ENCODE measurements around the gene LTBP1.
"Not testable (repeated sequence)": the region's sequence is repeated elsewhere in the genome, so short reads cannot be mapped to it uniquely, and the experiment has no call there.

The LTBP1 gene

GRCh38 chr2:33333433-33333832 is 386.7 kb downstream of the LTBP1 start:
- DNase-seq (ENCODE audit: low read depth in 2 of 3, low spot score in 2 of 3): no peak

GRCh38 chr2:33334083-33334482 is 387.3 kb downstream of the LTBP1 start:
- DNase-seq (ENCODE audit: low read depth in 2 of 3, low spot score in 2 of 3): no peak

GRCh38 chr2:33335516-33335915 is 388.8 kb downstream of the LTBP1 start:
- DNase-seq (ENCODE audit: low read depth in 2 of 3, low spot score in 2 of 3): no peak

- no peak for DNase-seq (ENCODE audit: low read depth in 2 of 3, low spot score in 2 of 3)
These were observed 389.4 kb downstream of the LTBP1 start for GRCh38 chr2:33336036-33336625.

GRCh38 chr2:33337385-33337960 is 390.7 kb downstream of the LTBP1 start:
- DNase-seq (ENCODE audit: low read depth in 2 of 3, low spot score in 2 of 3): no peak

- DNase-seq (ENCODE audit: low read depth in 2 of 3, low spot score in 2 of 3): no peak
These were observed 391.2 kb downstream of the LTBP1 start for GRCh38 chr2:33337981-33338380.

GRCh38 chr2:33339269-33339668 is 392.5 kb downstream of the LTBP1 start:
- DNase-seq (ENCODE audit: low read depth in 2 of 3, low spot score in 2 of 3): no peak

- no peak for DNase-seq (ENCODE audit: low read depth in 2 of 3, low spot score in 2 of 3)
These were observed 393.5 kb downstream of the LTBP1 start for GRCh38 chr2:33340280-33340679.

GRCh38 chr2:33342171-33342570 is 395.4 kb downstream of the LTBP1 start:
- DNase-seq (ENCODE audit: low read depth in 2 of 3, low spot score in 2 of 3): no peak

- DNase-seq (ENCODE audit: low read depth in 2 of 3, low spot score in 2 of 3): no peak
These were observed 396.0 kb downstream of the LTBP1 start for GRCh38 chr2:33342705-33343104.

GRCh38 chr2:33343387-33343895 is 396.7 kb downstream of the LTBP1 start:
- DNase-seq (ENCODE audit: low read depth in 2 of 3, low spot score in 2 of 3): no peak

GRCh38 chr2:33344230-33344629 is 397.5 kb downstream of the LTBP1 start:
- no peak for DNase-seq (ENCODE audit: low read depth in 2 of 3, low spot score in 2 of 3)

- DNase-seq (ENCODE audit: low read depth in 2 of 3, low spot score in 2 of 3): no peak
These were observed 401.1 kb downstream of the LTBP1 start for GRCh38 chr2:33347856-33348255.

- DNase-seq (ENCODE audit: low read depth in 2 of 3, low spot score in 2 of 3): no peak
These were observed 403.9 kb downstream of the LTBP1 start for GRCh38 chr2:33350632-33351031.

GRCh38 chr2:33351781-33352180 is 405.0 kb downstream of the LTBP1 start:
- DNase-seq (ENCODE audit: low read depth in 2 of 3, low spot score in 2 of 3): no peak

GRCh38 chr2:33354981-33355380 is 408.2 kb downstream of the LTBP1 start:
- no peak for DNase-seq (ENCODE audit: low read depth in 2 of 3, low spot score in 2 of 3)

- no peak for DNase-seq (ENCODE audit: low read depth in 2 of 3, low spot score in 2 of 3)
These were observed 412.1 kb downstream of the LTBP1 start for GRCh38 chr2:33358878-33359277.

GRCh38 chr2:33363325-33364298 is 416.9 kb downstream of the LTBP1 start:
- DNase-seq (ENCODE audit: low read depth in 2 of 3, low spot score in 2 of 3): no peak

GRCh38 chr2:33365264-33365970 is 418.7 kb downstream of the LTBP1 start:
- DNase-seq (ENCODE audit: low read depth in 2 of 3, low spot score in 2 of 3): no peak

GRCh38 chr2:33366473-33366872 is 419.7 kb downstream of the LTBP1 start:
- no peak for DNase-seq (ENCODE audit: low read depth in 2 of 3, low spot score in 2 of 3)

- DNase-seq (ENCODE audit: low read depth in 2 of 3, low spot score in 2 of 3): not testable (repeated sequence)
These were observed 421.8 kb downstream of the LTBP1 start for GRCh38 chr2:33368524-33368923.
